Liver (tissue), 9 donors: ENCODE results near the gene KCNK16. TPM values are rescaled to one million over a fixed set of nuclear protein-coding genes. Genes with fewer than 3 reads are reported as not detected.

ENCODE experiments used
- DNase-seq: peaks from one replicate; pipeline ENCODE4 v3.0.0-alpha.2; 2017; ENCODE audit warnings: low spot score
- H3K27ac ChIP-seq, 2 donors: one replicate each; pipeline ENCODE4 v1.7.0; 2013; ENCODE audit warnings: inconsistent platforms in 2 of 2, low read length in 2 of 2, control low read depth in 1 of 2, low read depth in 1 of 2, mild to moderate bottlenecking in 1 of 2
- H3K27me3 ChIP-seq, 4 donors: one replicate each; pipeline versions ENCODE4 v1.6.1 to v1.7.0; 2013; ENCODE audit warnings: low read length in 3 of 4, inconsistent platforms in 1 of 4, mild to moderate bottlenecking in 1 of 4, moderate library complexity in 1 of 4; ENCODE audit not compliant: control insufficient read depth in 4 of 4, insufficient read depth in 4 of 4
- H3K36me3 ChIP-seq, 4 donors: one replicate each; pipeline versions ENCODE4 v1.6.1 to v1.7.0; 2013; ENCODE audit warnings: low read length in 3 of 4, mild to moderate bottlenecking in 3 of 4, low read depth in 1 of 4, moderate library complexity in 1 of 4; ENCODE audit not compliant: control insufficient read depth in 4 of 4, insufficient read depth in 3 of 4
- H3K4me1 ChIP-seq, 4 donors: one replicate each; pipeline versions ENCODE4 v1.6.1 to v1.7.0; 2013; ENCODE audit warnings: low read length in 3 of 4, mild to moderate bottlenecking in 3 of 4, moderate library complexity in 1 of 4; ENCODE audit not compliant: control insufficient read depth in 4 of 4, insufficient read depth in 4 of 4
- H3K4me3 ChIP-seq, 3 donors: one replicate each; pipeline versions ENCODE4 v1.6.1 to v1.7.0; 2013; ENCODE audit warnings: low read length in 3 of 3, control low read depth in 1 of 3, low read depth in 1 of 3, mild to moderate bottlenecking in 1 of 3
- H3K9ac ChIP-seq, 2 donors: one replicate each; pipeline ENCODE4 v1.7.0; 2013; ENCODE audit warnings: low read length in 2 of 2, mild to moderate bottlenecking in 2 of 2, moderate library complexity in 2 of 2, control low read depth in 1 of 2, low read depth in 1 of 2
- H3K9me3 ChIP-seq, 4 donors: one replicate each; pipeline versions ENCODE4 v1.6.1 to v1.7.0; 2013; ENCODE audit warnings: low read length in 3 of 4; ENCODE audit not compliant: control insufficient read depth in 4 of 4
- EGR1 ChIP-seq, 2 donors: IDR thresholded peaks; 2 replicates each; pipeline ENCODE4 v1.6.1; 2016 to 2018; ENCODE audit warnings: antibody characterized with exemption in 2 of 2, low read depth in 2 of 2
- FOXA1 ChIP-seq: IDR thresholded peaks from 2 replicates; pipeline ENCODE4 v1.6.1; 2016; ENCODE audit warnings: antibody characterized with exemption
- GABPA ChIP-seq, 2 donors: IDR thresholded peaks in 1 of 2; conservative IDR thresholded peaks in 1 of 2; 2 replicates each; pipeline ENCODE4 v1.6.1; 2016; ENCODE audit warnings: antibody characterized with exemption in 2 of 2, mild to moderate bottlenecking in 1 of 2, moderate library complexity in 1 of 2
- HNF4G ChIP-seq: IDR thresholded peaks from 2 replicates; pipeline ENCODE4 v1.6.1; 2016; ENCODE audit warnings: antibody characterized with exemption
- RXRA ChIP-seq, 2 donors: IDR thresholded peaks; 2 replicates each; pipeline ENCODE4 v1.6.1; 2017 to 2018; ENCODE audit warnings: antibody characterized with exemption in 2 of 2, mild to moderate bottlenecking in 1 of 2
- SP1 ChIP-seq: IDR thresholded peaks from 2 replicates; pipeline ENCODE4 v1.6.1; 2018; ENCODE audit warnings: antibody characterized with exemption, mild to moderate bottlenecking
- TAF1 ChIP-seq: conservative IDR thresholded peaks from 2 replicates; pipeline ENCODE4 v1.6.1; 2016; ENCODE audit warnings: antibody characterized with exemption, mild to moderate bottlenecking
- YY1 ChIP-seq: IDR thresholded peaks from 2 replicates; pipeline ENCODE4 v1.6.1; 2016; ENCODE audit warnings: antibody characterized with exemption, mild to moderate bottlenecking
- WGBS: extraction: QIAGEN DNeasy Blood & Tissue Kit; methylation state at CpG from one replicate; pipeline ENCODE4 v1.1.7; 2013; 5-methylcytosine and 5-hydroxymethylcytosine counted together
- polyA plus RNA-seq, 2 donors: library from polyadenylated mRNA; stranded (reverse) in 1 of 2; unstranded in 1 of 2; fragments of 200-250 nt in 1 of 2; fragments of >200 nt in 1 of 2; fragmentation: Nextera tagmentation in 1 of 2; extraction: Ambion mirVana in 1 of 2; gene quantifications; one replicate each; pipeline versions ENCODE4 v1.2.1 to v1.2.3, GENCODE V29; 2013 to 2015
- total RNA-seq, 2 donors: library from RNA; depleted of rRNA; stranded (reverse); fragments of >200 nt; gene quantifications; one replicate each; pipeline ENCODE4 v1.2.3, GENCODE V29; 2014
- TF ChIP-seq, protein P1 (sequence below): IDR thresholded peaks from 2 replicates; pipeline ENCODE4 v1.6.1; 2016; ENCODE audit warnings: antibody characterized with exemption
- TF ChIP-seq, protein P2 (sequence below): IDR thresholded peaks from 2 replicates; pipeline ENCODE4 v1.6.1; 2016; ENCODE audit warnings: antibody characterized with exemption
- TF ChIP-seq, protein P3 (sequence below): fragments of 150-350 bp; IDR thresholded peaks from 2 replicates; pipeline ENCODE4 v1.5.1; 2017; ENCODE audit warnings: improper control_type of control experiment, low read depth, low read length; ENCODE audit not compliant: missing input control
- TF ChIP-seq, protein P4 (sequence below): IDR thresholded peaks from 2 replicates; pipeline ENCODE4 v1.6.1; 2016; ENCODE audit warnings: antibody characterized with exemption
- donor health status: healthy.
- donor health status: healthy.
- donor health status: healthy.
- donor health status: healthy.
- donor health status: healthy.

KCNK16 gene
- total and polyA plus RNA-seq, 4 donors: not detected

DNA sequence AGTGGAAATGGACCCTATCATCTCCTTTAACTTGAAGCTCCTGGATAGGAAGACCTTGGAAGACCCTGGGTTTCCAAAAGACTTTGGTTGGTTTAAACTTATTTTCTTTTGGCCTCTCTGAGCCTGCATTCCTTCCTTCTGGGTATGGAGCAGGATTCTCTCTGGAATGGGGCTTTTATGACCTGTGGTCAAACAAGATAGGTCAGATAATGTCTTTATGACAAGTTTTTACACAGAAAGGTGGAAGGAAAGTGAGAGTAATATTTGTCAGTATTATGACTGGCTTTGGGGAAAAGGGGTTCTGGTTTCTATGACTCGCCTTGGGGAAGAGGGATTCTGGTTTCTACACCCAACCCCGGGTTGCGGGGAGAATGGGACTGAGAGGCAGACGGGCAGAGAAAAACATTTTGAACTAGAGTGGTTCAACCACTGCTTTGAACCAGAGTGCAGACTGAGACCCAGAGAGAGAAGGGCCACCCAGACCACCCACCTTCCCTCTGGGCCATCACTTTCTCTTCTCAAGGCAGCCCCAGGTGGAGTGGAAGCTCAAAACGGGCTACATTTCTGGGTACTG is 55.6 kb downstream of the KCNK16 start:
- DNase-seq: no peak
- Histone ChIP-seq H3K4me1 (peaks cover 0 to 13% (median 9%) of the 10 kb centered on the region in 4 donors), H3K9ac (no peak overlapping the region), H3K27me3 (no peaks in the 10 kb centered on the region), H3K9me3 (no peaks in the 10 kb centered on the region), H3K4me3 (no peak overlapping the region), H3K36me3 (no peaks in the 10 kb centered on the region), H3K27ac (no peak overlapping the region)
- WGBS: 87% methylated on average over 5 of the region's 5 CpGs
- TF ChIP-seq, protein P1, sequence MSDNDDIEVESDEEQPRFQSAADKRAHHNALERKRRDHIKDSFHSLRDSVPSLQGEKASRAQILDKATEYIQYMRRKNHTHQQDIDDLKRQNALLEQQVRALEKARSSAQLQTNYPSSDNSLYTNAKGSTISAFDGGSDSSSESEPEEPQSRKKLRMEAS: no peak
- TF ChIP-seq, protein P2, sequence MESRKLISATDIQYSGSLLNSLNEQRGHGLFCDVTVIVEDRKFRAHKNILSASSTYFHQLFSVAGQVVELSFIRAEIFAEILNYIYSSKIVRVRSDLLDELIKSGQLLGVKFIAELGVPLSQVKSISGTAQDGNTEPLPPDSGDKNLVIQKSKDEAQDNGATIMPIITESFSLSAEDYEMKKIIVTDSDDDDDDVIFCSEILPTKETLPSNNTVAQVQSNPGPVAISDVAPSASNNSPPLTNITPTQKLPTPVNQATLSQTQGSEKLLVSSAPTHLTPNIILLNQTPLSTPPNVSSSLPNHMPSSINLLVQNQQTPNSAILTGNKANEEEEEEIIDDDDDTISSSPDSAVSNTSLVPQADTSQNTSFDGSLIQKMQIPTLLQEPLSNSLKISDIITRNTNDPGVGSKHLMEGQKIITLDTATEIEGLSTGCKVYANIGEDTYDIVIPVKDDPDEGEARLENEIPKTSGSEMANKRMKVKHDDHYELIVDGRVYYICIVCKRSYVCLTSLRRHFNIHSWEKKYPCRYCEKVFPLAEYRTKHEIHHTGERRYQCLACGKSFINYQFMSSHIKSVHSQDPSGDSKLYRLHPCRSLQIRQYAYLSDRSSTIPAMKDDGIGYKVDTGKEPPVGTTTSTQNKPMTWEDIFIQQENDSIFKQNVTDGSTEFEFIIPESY: no peak
- no peak for TF ChIP-seq EGR1 (IDR thresholded peaks at IDR 0.05; ENCODE audit: low read depth in 2 of 2)
- no peak for TF ChIP-seq GABPA (IDR thresholded peaks at IDR 0.05 in 1 of 2, conservative IDR thresholded peaks at IDR 0.05 in 1 of 2)
- no peak for TF ChIP-seq SP1
- TF ChIP-seq TAF1: no peak
- no peak for TF ChIP-seq HNF4G
- TF ChIP-seq, protein P3, sequence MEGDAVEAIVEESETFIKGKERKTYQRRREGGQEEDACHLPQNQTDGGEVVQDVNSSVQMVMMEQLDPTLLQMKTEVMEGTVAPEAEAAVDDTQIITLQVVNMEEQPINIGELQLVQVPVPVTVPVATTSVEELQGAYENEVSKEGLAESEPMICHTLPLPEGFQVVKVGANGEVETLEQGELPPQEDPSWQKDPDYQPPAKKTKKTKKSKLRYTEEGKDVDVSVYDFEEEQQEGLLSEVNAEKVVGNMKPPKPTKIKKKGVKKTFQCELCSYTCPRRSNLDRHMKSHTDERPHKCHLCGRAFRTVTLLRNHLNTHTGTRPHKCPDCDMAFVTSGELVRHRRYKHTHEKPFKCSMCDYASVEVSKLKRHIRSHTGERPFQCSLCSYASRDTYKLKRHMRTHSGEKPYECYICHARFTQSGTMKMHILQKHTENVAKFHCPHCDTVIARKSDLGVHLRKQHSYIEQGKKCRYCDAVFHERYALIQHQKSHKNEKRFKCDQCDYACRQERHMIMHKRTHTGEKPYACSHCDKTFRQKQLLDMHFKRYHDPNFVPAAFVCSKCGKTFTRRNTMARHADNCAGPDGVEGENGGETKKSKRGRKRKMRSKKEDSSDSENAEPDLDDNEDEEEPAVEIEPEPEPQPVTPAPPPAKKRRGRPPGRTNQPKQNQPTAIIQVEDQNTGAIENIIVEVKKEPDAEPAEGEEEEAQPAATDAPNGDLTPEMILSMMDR: no peak
- TF ChIP-seq YY1: no peak
- TF ChIP-seq FOXA1: no peak
- TF ChIP-seq, protein P4, sequence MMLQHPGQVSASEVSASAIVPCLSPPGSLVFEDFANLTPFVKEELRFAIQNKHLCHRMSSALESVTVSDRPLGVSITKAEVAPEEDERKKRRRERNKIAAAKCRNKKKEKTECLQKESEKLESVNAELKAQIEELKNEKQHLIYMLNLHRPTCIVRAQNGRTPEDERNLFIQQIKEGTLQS: no peak

DNA sequence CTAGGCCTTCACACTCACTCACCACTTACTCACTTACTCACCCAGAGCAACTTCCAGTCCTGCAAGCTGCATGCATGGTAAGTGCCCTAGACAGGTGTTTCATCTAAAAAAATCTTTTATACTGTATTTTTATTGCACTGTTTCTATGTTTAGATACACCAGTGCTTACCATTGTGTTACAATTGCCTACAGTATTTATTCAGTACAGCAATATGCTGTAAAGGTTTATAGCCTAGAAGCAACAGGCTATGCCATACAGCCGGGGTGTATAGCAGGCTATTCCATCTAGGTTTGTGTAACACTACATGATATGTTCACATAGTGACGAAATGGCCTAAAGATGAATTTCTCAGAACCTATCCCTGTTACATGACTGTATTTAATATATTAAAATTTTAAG is 56.1 kb downstream of the KCNK16 start:
- Histone ChIP-seq H3K27me3 (no peaks in the 10 kb centered on the region), H3K36me3 (no peaks in the 10 kb centered on the region), H3K4me1 (peaks cover 0 to 15% (median 9%) of the 10 kb centered on the region in 4 donors), H3K4me3 (no peak overlapping the region), H3K9ac (no peak overlapping the region), H3K9me3 (no peaks in the 10 kb centered on the region), H3K27ac (no peak overlapping the region)
- 88% methylated on average over 2 of the region's 2 CpGs for WGBS
- TF ChIP-seq RXRA (IDR thresholded peaks at IDR 0.05) (no peak), TAF1 (no peak)
- TF ChIP-seq, protein P1: no peak
- no peak for DNase-seq

Other genes with a start within 250 kb of the KCNK16 start
- gene SAYSD1, start 207.5 kb downstream of the KCNK16 start, total RNA-seq: 10 to 100 TPM in 1 of 2 donors, 1 to 10 TPM in 1; 9.4 to 12.2 TPM
- 1 to 10 TPM; 6.5 to 9.1 TPM for gene SAYSD1, start 207.5 kb downstream of the KCNK16 start, polyA plus RNA-seq
- gene KCNK5, start 93.2 kb downstream of the KCNK16 start, total RNA-seq: 10 to 100 TPM in 1 of 2 donors, 1 to 10 TPM in 1; 3.7 to 19.1 TPM
- 1 to 10 TPM; 5.4 to 9.6 TPM for gene KCNK5, start 93.2 kb downstream of the KCNK16 start, polyA plus RNA-seq
- 1 to 10 TPM in 1 of 2 donors, under 1 TPM in 1; 0.19 to 1.9 TPM for gene KCNK17, start 8.3 kb downstream of the KCNK16 start, total RNA-seq
- under 1 TPM; 0.36 to 0.63 TPM for gene KCNK17, start 8.3 kb downstream of the KCNK16 start, polyA plus RNA-seq